OCI-LY1 (cell line): ENCODE measurements around the gene MICOS13.

Experiments used
- H2AFZ ChIP-seq: fragments of 200-600 bp; sonication (generic), shearing (Covaris generic); 2 replicates; pipeline ENCODE4 v1.6.0; 2014; ENCODE audit warnings: antibody characterized with exemption, mild to moderate bottlenecking, low read length
- H3F3A ChIP-seq: fragments of 200-600 bp; sonication (generic), shearing (Covaris generic); 2 replicates; pipeline ENCODE4 v1.6.0; 2014; ENCODE audit warnings: mild to moderate bottlenecking, antibody characterized with exemption, low read length, moderate library complexity; ENCODE audit not compliant: insufficient read depth
- H3K27ac ChIP-seq: fragments of 200-600 bp; sonication (generic); 2 replicates; pipeline ENCODE4 v1.5.1; 2014; ENCODE audit warnings: low read length, mixed run types, mild to moderate bottlenecking, low read depth; ENCODE audit not compliant: poor library complexity, severe bottlenecking
- H3K27me3 ChIP-seq: fragments of 200-600 bp; sonication (generic); 2 replicates; pipeline ENCODE4 v1.6.0; 2014; ENCODE audit warnings: antibody characterized with exemption, mild to moderate bottlenecking, low read length, moderate library complexity; ENCODE audit not compliant: insufficient read depth
- H3K36me3 ChIP-seq: fragments of 200-600 bp; sonication (generic); 2 replicates; pipeline ENCODE4 v1.6.1; 2014; ENCODE audit warnings: mild to moderate bottlenecking, antibody characterized with exemption, low read length, moderate library complexity, mixed read lengths; ENCODE audit not compliant: insufficient read depth
- H3K4me1 ChIP-seq: fragments of 200-600 bp; sonication (generic); 2 replicates; pipeline ENCODE4 v1.5.1; 2014; ENCODE audit warnings: mild to moderate bottlenecking, low read length, moderate library complexity; ENCODE audit not compliant: insufficient read depth, severe bottlenecking
- H3K4me2 ChIP-seq: fragments of 200-600 bp; sonication (generic), shearing (Covaris generic); 2 replicates; pipeline ENCODE4 v1.6.1; 2014; ENCODE audit warnings: low read length
- H3K4me3 ChIP-seq: fragments of 200-600 bp; sonication (generic); 2 replicates; pipeline ENCODE4 v1.5.1; 2014; ENCODE audit warnings: low read length, low read depth, mild to moderate bottlenecking, mixed read lengths; ENCODE audit not compliant: poor library complexity, severe bottlenecking
- H3K79me2 ChIP-seq: fragments of 200-600 bp; shearing (Covaris generic); 2 replicates; pipeline ENCODE4 v1.6.1; 2016; ENCODE audit warnings: mixed run types, low read length, mixed read lengths; ENCODE audit not compliant: insufficient read depth
- H3K9ac ChIP-seq: fragments of 200-600 bp; sonication (generic), shearing (Covaris generic); 2 replicates; pipeline ENCODE4 v1.6.1; 2014; ENCODE audit warnings: mild to moderate bottlenecking, low read length, mixed read lengths
- H3K9me2 ChIP-seq: fragments of 200-600 bp; sonication (generic), shearing (Covaris generic); 2 replicates; pipeline ENCODE4 v1.6.1; 2014; ENCODE audit warnings: low read depth, mild to moderate bottlenecking, low read length, mixed read lengths
- H3K9me3 ChIP-seq: fragments of 200-600 bp; shearing (Covaris generic); 2 replicates; pipeline ENCODE4 v1.6.1; 2014; ENCODE audit warnings: low read length, mixed read lengths
- H4K20me1 ChIP-seq: fragments of 200-600 bp; sonication (generic), shearing (Covaris generic); 2 replicates; pipeline ENCODE4 v1.6.0; 2016; ENCODE audit warnings: mild to moderate bottlenecking, low read length; ENCODE audit not compliant: insufficient read depth
- CTCF ChIP-seq: fragments of 200-600 bp; sonication (generic), shearing (Covaris generic); IDR thresholded peaks from 2 replicates; pipeline ENCODE4 v1.5.1; 2017; ENCODE audit warnings: mild to moderate bottlenecking, antibody characterized with exemption, low read length, moderate library complexity, mixed read lengths
- EZH2 ChIP-seq: fragments of 200-600 bp; sonication (generic), shearing (Covaris generic); IDR thresholded peaks from 2 replicates; pipeline ENCODE4 v1.8.0; 2017; ENCODE audit warnings: borderline replicate concordance, mixed run types, mild to moderate bottlenecking, antibody characterized with exemption, low read length, moderate library complexity, mixed read lengths

The MICOS13 gene

GRCh38 chr19:5676105-5676771 is 4.1 kb downstream of the MICOS13 start:
- H3K9ac ChIP-seq, result no peak overlapping the region
- TF ChIP-seq CTCF, result no peak
- TF ChIP-seq EZH2, result no peak
- no peaks in the 10 kb centered on the region for H3F3A ChIP-seq
- H4K20me1 ChIP-seq, result no peaks in the 10 kb centered on the region
- H2AFZ ChIP-seq, result no peak overlapping the region
- no peaks in the 10 kb centered on the region for H3K9me2 ChIP-seq
- H3K36me3 ChIP-seq, result peaks cover 24% of the 10 kb centered on the region
- no peak overlapping the region for H3K27ac ChIP-seq
- H3K79me2 ChIP-seq, result no peaks in the 10 kb centered on the region
- H3K4me2 ChIP-seq, result no peak overlapping the region
- H3K9me3 ChIP-seq, result no peaks in the 10 kb centered on the region
- H3K27me3 ChIP-seq, result no peaks in the 10 kb centered on the region
- no peak overlapping the region for H3K4me3 ChIP-seq
- peaks cover 13% of the 10 kb centered on the region for H3K4me1 ChIP-seq

- no peaks in the 10 kb centered on the region for H3K27me3 ChIP-seq
- H2AFZ ChIP-seq, result no peak overlapping the region
- no peaks in the 10 kb centered on the region for H3K9me3 ChIP-seq
- TF ChIP-seq CTCF (no peak), EZH2 (no peak)
- H3K79me2 ChIP-seq, result no peaks in the 10 kb centered on the region
- H3K4me2 ChIP-seq, result no peak overlapping the region
- no peak overlapping the region for H3K27ac ChIP-seq
- no peaks in the 10 kb centered on the region for H3F3A ChIP-seq
- H3K4me3 ChIP-seq, result no peak overlapping the region
- no peaks in the 10 kb centered on the region for H3K9me2 ChIP-seq
- H3K4me1 ChIP-seq, result peaks cover 12% of the 10 kb centered on the region
- no peak overlapping the region for H3K9ac ChIP-seq
- peaks cover 36% of the 10 kb centered on the region for H3K36me3 ChIP-seq
- H4K20me1 ChIP-seq, result no peaks in the 10 kb centered on the region
Observed at GRCh38 chr19:5674714-5675113, 5.6 kb downstream of the MICOS13 start.

GRCh38 chr19:5673752-5674151 is 6.6 kb downstream of the MICOS13 start:
- H3F3A ChIP-seq, result no peaks in the 10 kb centered on the region
- no peak overlapping the region for H3K27ac ChIP-seq
- TF ChIP-seq CTCF (no peak), EZH2 (no peak)
- H3K9ac ChIP-seq, result no peak overlapping the region
- H3K9me3 ChIP-seq, result no peaks in the 10 kb centered on the region
- H3K79me2 ChIP-seq, result no peaks in the 10 kb centered on the region
- peaks cover 45% of the 10 kb centered on the region for H3K36me3 ChIP-seq
- no peaks in the 10 kb centered on the region for H4K20me1 ChIP-seq
- no peak overlapping the region for H2AFZ ChIP-seq
- H3K27me3 ChIP-seq, result no peaks in the 10 kb centered on the region
- H3K4me3 ChIP-seq, result no peak overlapping the region
- no peak overlapping the region for H3K4me2 ChIP-seq
- H3K9me2 ChIP-seq, result no peaks in the 10 kb centered on the region
- peaks cover 4% of the 10 kb centered on the region for H3K4me1 ChIP-seq
